H9 (cell line): ENCODE data around the gene LHFPL2. TPM values are rescaled to one million over a fixed set of nuclear protein-coding genes. Genes with fewer than 3 reads are reported as not detected.

Experiments
- DNase-seq: peaks from one replicate; pipeline ENCODE4 v3.0.0-alpha.2; 2017
- H2AFZ ChIP-seq: one replicate; pipeline ENCODE4 v1.6.1; 2013; ENCODE audit warnings: mild to moderate bottlenecking, low read length, control low read depth, moderate library complexity
- H2AK5ac ChIP-seq: 2 replicates; pipeline ENCODE4 v1.6.1; 2013; ENCODE audit warnings: low read length, control low read depth, mixed read lengths; ENCODE audit not compliant: insufficient read length
- H2BK120ac ChIP-seq: one replicate; pipeline ENCODE4 v1.6.1; 2013; ENCODE audit warnings: low read depth, mild to moderate bottlenecking, low read length, control low read depth, inconsistent platforms; ENCODE audit not compliant: poor library complexity, severe bottlenecking
- H2BK12ac ChIP-seq: 2 replicates; pipeline ENCODE4 v1.6.1; 2013; ENCODE audit warnings: low read length, control low read depth, mixed read lengths, low read depth; ENCODE audit not compliant: insufficient read length
- H2BK15ac ChIP-seq: 2 replicates; pipeline ENCODE4 v1.6.1; 2013; ENCODE audit warnings: low read depth, low read length, control low read depth
- H2BK20ac ChIP-seq: one replicate; pipeline ENCODE4 v1.6.1; 2013; ENCODE audit warnings: low read depth, mild to moderate bottlenecking, low read length, control low read depth, inconsistent platforms; ENCODE audit not compliant: poor library complexity, severe bottlenecking
- H2BK5ac ChIP-seq: 2 replicates; pipeline ENCODE4 v1.6.1; 2013; ENCODE audit warnings: low read length, control low read depth, mixed read lengths; ENCODE audit not compliant: insufficient read length
- H3K14ac ChIP-seq: 2 replicates; pipeline ENCODE4 v1.6.1; 2013; ENCODE audit warnings: low read length, control low read depth; ENCODE audit not compliant: insufficient read depth
- H3K18ac ChIP-seq: 2 replicates; pipeline ENCODE4 v1.6.1; 2013; ENCODE audit warnings: low read depth, mild to moderate bottlenecking, mixed read lengths, low read length, control low read depth; ENCODE audit not compliant: insufficient read length
- H3K23ac ChIP-seq: 2 replicates; pipeline ENCODE4 v1.6.1; 2013; ENCODE audit warnings: low read length, control low read depth, mixed read lengths, low read depth; ENCODE audit not compliant: insufficient read length
- H3K23me2 ChIP-seq: 2 replicates; pipeline ENCODE4 v1.6.1; 2013; ENCODE audit warnings: low read depth, mild to moderate bottlenecking, mixed read lengths, low read length, control low read depth; ENCODE audit not compliant: insufficient read length, poor library complexity, severe bottlenecking
- H3K27ac ChIP-seq: 2 replicates; pipeline ENCODE4 v1.5.1; 2013; ENCODE audit warnings: low read length, control low read depth, mixed read lengths, low read depth; ENCODE audit not compliant: insufficient read length
- H3K27me3 ChIP-seq: 2 replicates; pipeline ENCODE4 v1.6.1; 2013; ENCODE audit warnings: low read length, control low read depth, inconsistent platforms; ENCODE audit not compliant: insufficient read depth
- H3K4ac ChIP-seq: 2 replicates; pipeline ENCODE4 v1.6.1; 2013; ENCODE audit warnings: low read depth, mild to moderate bottlenecking, control low read depth, inconsistent platforms, low read length, moderate library complexity
- H3K4me1 ChIP-seq: 2 replicates; pipeline ENCODE4 v1.6.1; 2013; ENCODE audit warnings: low read length, control low read depth, inconsistent platforms; ENCODE audit not compliant: insufficient read depth
- H3K4me2 ChIP-seq: 2 replicates; pipeline ENCODE4 v1.6.1; 2013; ENCODE audit warnings: low read length, control low read depth, mixed read lengths; ENCODE audit not compliant: insufficient read length, insufficient read depth
- H3K56ac ChIP-seq: 2 replicates; pipeline ENCODE4 v1.6.1; 2013; ENCODE audit warnings: low read depth, mild to moderate bottlenecking, mixed read lengths, low read length, control low read depth; ENCODE audit not compliant: insufficient read length
- H3K79me1 ChIP-seq: 2 replicates; pipeline ENCODE4 v1.6.1; 2013; ENCODE audit warnings: low read depth, mild to moderate bottlenecking, moderate library complexity, low read length, control low read depth, inconsistent platforms; ENCODE audit not compliant: insufficient read depth, poor library complexity, severe bottlenecking
- H3K79me2 ChIP-seq: 2 replicates; pipeline ENCODE4 v1.6.1; 2013; ENCODE audit warnings: low read length, control low read depth, inconsistent platforms; ENCODE audit not compliant: insufficient read depth
- H3K9ac ChIP-seq: 2 replicates; pipeline ENCODE4 v1.6.1; 2013; ENCODE audit warnings: low read length, control low read depth, mixed read lengths; ENCODE audit not compliant: insufficient read length; ENCODE audit errors: extremely low read depth
- H3K9me3 ChIP-seq: one replicate; pipeline ENCODE4 v1.6.1; 2013; ENCODE audit warnings: low read depth, low read length, inconsistent platforms; ENCODE audit not compliant: control insufficient read depth
- H3T11ph ChIP-seq: one replicate; pipeline ENCODE4 v1.6.1; 2013; ENCODE audit warnings: mild to moderate bottlenecking, low read length, control low read depth, inconsistent platforms
- H4K20me1 ChIP-seq: one replicate; pipeline ENCODE4 v1.6.1; 2013; ENCODE audit not compliant: control insufficient read depth, insufficient read length, insufficient read depth
- H4K5ac ChIP-seq: 2 replicates; pipeline ENCODE4 v1.6.1; 2013; ENCODE audit warnings: low read depth, mild to moderate bottlenecking, mixed read lengths, low read length, control low read depth; ENCODE audit not compliant: insufficient read length
- H4K8ac ChIP-seq: replicated peaks from 2 replicates; pipeline ENCODE4 v1.6.1; 2013; ENCODE audit warnings: low read length, control low read depth, mixed read lengths, low read depth; ENCODE audit not compliant: insufficient read length
- H4K91ac ChIP-seq: 2 replicates; pipeline ENCODE4 v1.6.1; 2013; ENCODE audit warnings: low read depth, mild to moderate bottlenecking, moderate library complexity, mixed read lengths, low read length, control low read depth; ENCODE audit not compliant: insufficient read length
- H3K27ac Mint-ChIP-seq, 3 experiments: 2 replicates in 2 of 3; 3 replicates in 1 of 3; pipeline ENCODE4 v1.8.0; 2020 to 2021; ENCODE audit warnings: mixed read lengths in 3 of 3, mild to moderate bottlenecking in 1 of 3, moderate library complexity in 1 of 3
- H3K27me3 Mint-ChIP-seq: 2 replicates; pipeline ENCODE4 v1.8.0; 2021; ENCODE audit warnings: low read depth, mild to moderate bottlenecking, moderate library complexity, mixed read lengths
- H3K36me3 Mint-ChIP-seq, 3 experiments: 2 replicates in 2 of 3; 3 replicates in 1 of 3; pipeline ENCODE4 v1.8.0; 2020 to 2021; ENCODE audit warnings: low read depth in 3 of 3, mixed read lengths in 3 of 3; ENCODE audit not compliant: insufficient read depth in 1 of 3
- H3K4me1 Mint-ChIP-seq, 2 experiments: 2 replicates each; pipeline ENCODE4 v1.8.0; 2020; ENCODE audit warnings: mixed read lengths in 2 of 2
- H3K4me3 Mint-ChIP-seq, 2 experiments: 2 replicates in 1 of 2; 3 replicates in 1 of 2; pipeline ENCODE4 v1.8.0; 2020 to 2021; ENCODE audit warnings: mild to moderate bottlenecking in 2 of 2, mixed read lengths in 2 of 2, moderate library complexity in 1 of 2
- H3K9me3 Mint-ChIP-seq, 2 experiments: 2 replicates in 1 of 2; 3 replicates in 1 of 2; pipeline ENCODE4 v1.8.0; 2020; ENCODE audit warnings: mild to moderate bottlenecking in 2 of 2, mixed read lengths in 2 of 2, moderate library complexity in 1 of 2
- CTCF ChIP-seq: fragments of 200-600 bp; sonication (generic); conservative IDR thresholded peaks from 3 replicates; pipeline ENCODE4 v1.8.0; 2021; ENCODE audit warnings: antibody characterized with exemption, mild to moderate bottlenecking
- WGBS: extraction: QIAGEN DNeasy Blood & Tissue Kit; methylation state at CpG from one replicate; pipeline ENCODE4 v1.1.7; 2013; ENCODE audit warnings: missing lambda C conversion rate, low lambda C conversion rate, mixed read lengths; ENCODE audit not compliant: insufficient read length; ENCODE audit errors: extremely low coverage; 5-methylcytosine and 5-hydroxymethylcytosine counted together
- total RNA-seq: library from RNA; stranded (reverse); gene quantifications from 2 replicates; pipeline ENCODE4 v1.2.1, GENCODE V29; 2021

The LHFPL2 gene
- total RNA-seq, 1 experiment from 2014 or later, result 26.3 TPM

DNA sequence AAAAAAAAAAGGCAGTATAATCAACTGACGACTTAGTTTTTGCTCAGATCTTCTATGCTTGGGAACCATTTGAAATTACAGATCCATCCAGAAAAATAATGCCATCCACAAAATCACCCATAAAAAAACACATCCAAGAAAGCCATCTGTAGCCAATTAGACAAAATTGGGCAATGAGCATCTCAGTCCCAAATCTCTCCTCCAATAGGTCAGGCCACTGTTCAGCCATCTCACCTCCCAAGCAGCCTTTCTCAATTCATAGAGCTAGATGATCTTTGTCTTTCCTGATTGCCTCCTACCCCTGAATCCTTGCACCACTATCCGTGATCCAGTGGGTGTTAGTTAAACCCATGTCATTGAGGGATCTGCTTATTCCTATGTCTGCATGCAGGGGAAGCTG lies 148.5 kb downstream of the LHFPL2 start:
- Histone ChIP-seq H3K79me2 (no peaks in the 10 kb centered on the region; the same call in 1 of the 2 replicates), H2BK12ac (no peak overlapping the region)
- H3K4me3 Mint-ChIP-seq, result no peak overlapping the region

More for the DNA sequence above, 148.5 kb downstream of the LHFPL2 start:
- peaks cover 28% of the 10 kb centered on the region for H3K4me1 ChIP-seq
- no peak overlapping the region for H3K4ac ChIP-seq
- H4K91ac ChIP-seq, result no peak overlapping the region
- no peak overlapping the region for H2BK5ac ChIP-seq
- WGBS, result no CpG with 5 or more reads among the region's 2 CpGs
- no peak overlapping the region for H3T11ph ChIP-seq
- no peak overlapping the region for H2BK20ac ChIP-seq
- DNase-seq, result no peak
- no peak overlapping the region for H2BK120ac ChIP-seq
- no peaks in the 10 kb centered on the region for H3K9me3 ChIP-seq
- H2AFZ ChIP-seq, result no peak overlapping the region
- Mint-ChIP-seq H3K9me3 (no peaks in the 10 kb centered on the region), H3K27ac (no peak overlapping the region), H3K36me3 (peaks cover 0 to 2% (median 0%) of the 10 kb centered on the region in 3 experiments; a peak in 3 of 7 replicates), H3K4me1 (peaks cover 53 to 63% of the 10 kb centered on the region in 2 experiments), H3K27me3 (no peaks in the 10 kb centered on the region)
- no peak overlapping the region for H4K5ac ChIP-seq
- H3K18ac ChIP-seq, result no peak overlapping the region
- no peak overlapping the region for H4K8ac ChIP-seq
- no peak overlapping the region for H3K9ac ChIP-seq
- H3K27ac ChIP-seq, result no peak overlapping the region
- TF ChIP-seq CTCF, result no peak
- H3K56ac ChIP-seq, result no peak overlapping the region
- no peak overlapping the region for H3K4me2 ChIP-seq
- H2AK5ac ChIP-seq, result no peak overlapping the region
- H2BK15ac ChIP-seq, result no peak overlapping the region
- H3K14ac ChIP-seq, result no peak overlapping the region
- H3K23me2 ChIP-seq, result no peaks in the 10 kb centered on the region
- no peaks in the 10 kb centered on the region for H4K20me1 ChIP-seq
- H3K23ac ChIP-seq, result no peak overlapping the region
- H3K27me3 ChIP-seq, result no peaks in the 10 kb centered on the region
- no peaks in the 10 kb centered on the region for H3K79me1 ChIP-seq
